Measurements from ENCODE around the gene FLVCR1.

Gene FLVCR1

GRCh38 chr1:212915245-212916091 lies 57.4 kb downstream of the FLVCR1 start:
- DNase-seq (ENCODE audit: low read depth), result no peak

GRCh38 chr1:212916481-212917133 lies 58.5 kb downstream of the FLVCR1 start:
- DNase-seq (ENCODE audit: low read depth), result no peak

- no peak for DNase-seq (ENCODE audit: low read depth)
Measured at GRCh38 chr1:212917134-212917485, 59.0 kb downstream of the FLVCR1 start.

- DNase-seq (ENCODE audit: low read depth), result no peak
Measured at GRCh38 chr1:212917858-212918257, 59.8 kb downstream of the FLVCR1 start.

GRCh38 chr1:212918824-212919223 lies 60.7 kb downstream of the FLVCR1 start:
- DNase-seq (ENCODE audit: low read depth), result no peak

GRCh38 chr1:212920246-212920645 lies 62.2 kb downstream of the FLVCR1 start:
- DNase-seq (ENCODE audit: low read depth), result no peak

- no peak for DNase-seq (ENCODE audit: low read depth)
Measured at GRCh38 chr1:212920896-212921295, 62.8 kb downstream of the FLVCR1 start.

GRCh38 chr1:212922016-212922415 lies 63.9 kb downstream of the FLVCR1 start:
- DNase-seq (ENCODE audit: low read depth), result no peak

- DNase-seq (ENCODE audit: low read depth), result no peak
Measured at GRCh38 chr1:212926372-212926771, 68.3 kb downstream of the FLVCR1 start.

- DNase-seq (ENCODE audit: low read depth), result no peak
Measured at GRCh38 chr1:212928323-212929291, 70.5 kb downstream of the FLVCR1 start.

- DNase-seq (ENCODE audit: low read depth), result no peak
Measured at GRCh38 chr1:212930986-212931678, 73.1 kb downstream of the FLVCR1 start.

GRCh38 chr1:212933815-212934471 lies 75.9 kb downstream of the FLVCR1 start:
- no peak for DNase-seq (ENCODE audit: low read depth)

- no peak for DNase-seq (ENCODE audit: low read depth)
Measured at GRCh38 chr1:212935387-212935981, 77.4 kb downstream of the FLVCR1 start.

- no peak for DNase-seq (ENCODE audit: low read depth)
Measured at GRCh38 chr1:212937034-212937433, 79.0 kb downstream of the FLVCR1 start.

GRCh38 chr1:212938846-212939245 lies 80.8 kb downstream of the FLVCR1 start:
- no peak for DNase-seq (ENCODE audit: low read depth)

GRCh38 chr1:212941452-212941851 lies 83.4 kb downstream of the FLVCR1 start:
- DNase-seq (ENCODE audit: low read depth), result no peak

- DNase-seq (ENCODE audit: low read depth), result no peak
Measured at GRCh38 chr1:212942679-212943392, 84.8 kb downstream of the FLVCR1 start.

GRCh38 chr1:212943393-212943710 lies 85.3 kb downstream of the FLVCR1 start:
- no peak for DNase-seq (ENCODE audit: low read depth)

GRCh38 chr1:212944229-212944901 lies 86.3 kb downstream of the FLVCR1 start:
- no peak for DNase-seq (ENCODE audit: low read depth)

GRCh38 chr1:212945056-212945455 lies 87.0 kb downstream of the FLVCR1 start:
- no peak for DNase-seq (ENCODE audit: low read depth)

All from stimulated activated CD8-positive, alpha-beta memory T cell treated with anti-CD3 and anti-CD28 coated beads, Interleukin-15, amount 100 ng/mL, for 1 hour (primary cell).